ENCODE data around the gene NKPD1. TPM values are rescaled to one million over a fixed set of nuclear protein-coding genes. Genes with fewer than 3 reads are reported as not detected.

The NKPD1 gene, protein sequence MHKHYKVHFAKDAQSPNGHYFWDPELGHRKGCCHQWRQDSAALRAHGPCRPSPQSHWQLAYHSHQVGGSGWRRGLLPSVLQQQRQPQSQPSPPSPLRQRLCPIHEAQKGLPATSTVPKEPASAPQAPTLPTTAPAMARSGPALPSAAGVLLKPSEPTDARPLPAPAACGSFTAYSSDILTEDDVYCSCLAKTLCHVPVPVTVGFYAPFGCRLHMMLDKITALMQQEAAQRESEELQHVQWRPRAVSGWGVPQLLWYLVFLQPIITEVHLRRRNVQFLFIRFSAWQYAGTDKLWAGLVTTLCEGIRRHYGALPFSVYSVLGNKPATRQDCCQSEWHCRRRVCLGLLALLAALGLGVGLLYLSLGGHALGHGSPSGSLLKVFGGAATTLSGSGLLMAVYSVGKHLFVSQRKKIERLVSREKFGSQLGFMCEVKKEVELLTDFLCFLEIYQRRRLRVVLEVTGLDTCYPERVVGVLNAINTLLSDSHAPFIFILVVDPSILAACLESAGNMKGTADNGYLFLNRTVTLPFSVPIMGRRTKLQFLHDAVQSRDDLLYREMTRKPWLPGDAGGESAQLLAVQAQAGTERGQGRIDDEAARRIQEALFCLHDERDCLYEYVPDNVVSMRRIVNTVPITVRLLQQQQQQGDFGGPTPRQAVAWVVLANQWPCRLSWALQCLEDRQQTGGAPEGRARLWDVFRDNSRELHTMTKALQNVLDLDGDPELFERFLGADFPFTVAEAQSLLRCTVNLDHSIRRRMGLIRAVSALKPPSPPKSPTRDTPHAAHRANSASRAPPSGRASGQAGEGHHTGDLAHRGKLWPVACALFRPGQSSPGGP
- total RNA-seq = under 1 TPM in 2 of 4 donors, not detected in 2; 0.16 to 0.39 TPM

- TF ChIP-seq, protein P1, sequence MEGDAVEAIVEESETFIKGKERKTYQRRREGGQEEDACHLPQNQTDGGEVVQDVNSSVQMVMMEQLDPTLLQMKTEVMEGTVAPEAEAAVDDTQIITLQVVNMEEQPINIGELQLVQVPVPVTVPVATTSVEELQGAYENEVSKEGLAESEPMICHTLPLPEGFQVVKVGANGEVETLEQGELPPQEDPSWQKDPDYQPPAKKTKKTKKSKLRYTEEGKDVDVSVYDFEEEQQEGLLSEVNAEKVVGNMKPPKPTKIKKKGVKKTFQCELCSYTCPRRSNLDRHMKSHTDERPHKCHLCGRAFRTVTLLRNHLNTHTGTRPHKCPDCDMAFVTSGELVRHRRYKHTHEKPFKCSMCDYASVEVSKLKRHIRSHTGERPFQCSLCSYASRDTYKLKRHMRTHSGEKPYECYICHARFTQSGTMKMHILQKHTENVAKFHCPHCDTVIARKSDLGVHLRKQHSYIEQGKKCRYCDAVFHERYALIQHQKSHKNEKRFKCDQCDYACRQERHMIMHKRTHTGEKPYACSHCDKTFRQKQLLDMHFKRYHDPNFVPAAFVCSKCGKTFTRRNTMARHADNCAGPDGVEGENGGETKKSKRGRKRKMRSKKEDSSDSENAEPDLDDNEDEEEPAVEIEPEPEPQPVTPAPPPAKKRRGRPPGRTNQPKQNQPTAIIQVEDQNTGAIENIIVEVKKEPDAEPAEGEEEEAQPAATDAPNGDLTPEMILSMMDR (IDR thresholded peaks at IDR 0.05) = no peak
- no peak for TF ChIP-seq POLR2A (IDR thresholded peaks at IDR 0.05)
- no peak for TF ChIP-seq EP300 (IDR thresholded peaks at IDR 0.05)
- H3K9me3 ChIP-seq = no peaks in the 10 kb centered on the region
- ATAC-seq = no peak
- no peak within 1 kb of the TSS for H3K4me3 ChIP-seq
- 43 to 60% methylated on average over 3 to 7 of the region's 29 CpGs for WGBS, 2 donors (ENCODE audit: low coverage in 1 of 2)
- H3K27ac ChIP-seq = no peak within 1 kb of the TSS
- H3K4me1 ChIP-seq = peaks cover 0 to 14% (median 0%) of the 10 kb centered on the region in 3 donors
- H3K36me3 ChIP-seq = no peaks in the 10 kb centered on the region
- peaks cover 71% of the 10 kb centered on the region for H3K27me3 ChIP-seq
Observed at GRCh38 chr19:45160870-45161737, at the start of gene NKPD1. NKPD1 (minus strand) TSS chr19:45160982; CDS start chr19:45160150, 832 bp downstream.

- no peaks in the 10 kb centered on the region for H3K9me3 ChIP-seq
- no peak overlapping the region for H3K27ac ChIP-seq
- peaks cover 11% of the 10 kb centered on the region for H3K27me3 ChIP-seq
- no peak for TF ChIP-seq POLR2A (IDR thresholded peaks at IDR 0.05)
- no peak for TF ChIP-seq EP300 (IDR thresholded peaks at IDR 0.05)
- TF ChIP-seq, protein P1 (IDR thresholded peaks at IDR 0.05) = no peak
- TF ChIP-seq POLR2AphosphoS5 (IDR thresholded peaks at IDR 0.05) = no peak
- ATAC-seq = no peak
- WGBS, 2 donors (ENCODE audit: low coverage in 1 of 2) = 86% methylated on average over 2 of the region's 3 CpGs; no CpG with 5 or more reads in 1 of the 2 donors
- no peak overlapping the region for H3K4me3 ChIP-seq
- H3K36me3 ChIP-seq = no peaks in the 10 kb centered on the region
- no peaks in the 10 kb centered on the region for H3K4me1 ChIP-seq
Observed at GRCh38 chr19:45206328-45206727, 45.5 kb upstream of the NKPD1 start.

DNA sequence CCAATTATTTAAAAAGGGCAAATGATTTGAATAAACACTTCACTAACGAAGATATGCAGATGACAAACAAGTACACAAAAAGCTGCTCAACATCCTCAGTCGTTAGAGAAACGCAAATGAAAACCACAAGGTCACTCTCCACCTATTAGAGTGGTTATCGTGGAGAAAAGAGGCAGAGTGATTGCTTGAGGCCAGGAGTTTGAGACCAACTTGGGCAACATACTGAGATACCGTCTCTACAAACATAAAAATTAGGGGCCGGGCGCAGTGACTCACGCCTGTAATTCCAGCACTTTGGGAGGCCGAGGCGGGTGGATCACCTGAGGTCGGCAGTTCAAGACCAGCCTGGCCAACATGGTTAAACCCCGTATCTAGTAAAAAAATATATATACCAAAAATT lies 45.0 kb upstream of the NKPD1 start:
- H3K4me3 ChIP-seq = no peak overlapping the region
- WGBS, 2 donors (ENCODE audit: low coverage in 1 of 2) = 75 to 87% methylated on average over 6 to 12 of the region's 12 CpGs
- TF ChIP-seq EP300 (IDR thresholded peaks at IDR 0.05) = no peak
- no peak for TF ChIP-seq POLR2A (IDR thresholded peaks at IDR 0.05)
- TF ChIP-seq POLR2AphosphoS5 (IDR thresholded peaks at IDR 0.05) = no peak
- TF ChIP-seq, protein P1 (IDR thresholded peaks at IDR 0.05) = no peak

GRCh38 chr19:45202637-45203036 lies 41.9 kb upstream of the NKPD1 start:
- 100% methylated on average over 1 of the region's 6 CpGs; no CpG with 5 or more reads in 1 of the 2 donors for WGBS, 2 donors (ENCODE audit: low coverage in 1 of 2)
- no peak overlapping the region for H3K4me3 ChIP-seq
- ATAC-seq = no peak
- TF ChIP-seq POLR2AphosphoS5 (IDR thresholded peaks at IDR 0.05) (no peak), POLR2A (IDR thresholded peaks at IDR 0.05) (no peak), EP300 (IDR thresholded peaks at IDR 0.05) (no peak)
- TF ChIP-seq, protein P1 (IDR thresholded peaks at IDR 0.05) = no peak
- no peaks in the 10 kb centered on the region for H3K9me3 ChIP-seq
- no peaks in the 10 kb centered on the region for H3K36me3 ChIP-seq
- no peak overlapping the region for H3K27ac ChIP-seq
- no peaks in the 10 kb centered on the region for H3K4me1 ChIP-seq
- H3K27me3 ChIP-seq = no peaks in the 10 kb centered on the region

More for the DNA sequence above, 45.0 kb upstream of the NKPD1 start:
- Histone ChIP-seq H3K27me3 (peaks cover 6% of the 10 kb centered on the region), H3K36me3 (no peaks in the 10 kb centered on the region), H3K4me1 (no peaks in the 10 kb centered on the region), H3K27ac (no peak overlapping the region), H3K9me3 (no peaks in the 10 kb centered on the region)
- no peak for ATAC-seq
